Effector CD8-positive, alpha-beta T cell (primary cell): ENCODE data around the gene EFTUD2.
"Not testable (repeated sequence)": the region's sequence is repeated elsewhere in the genome, so short reads cannot be mapped to it uniquely, and the experiment has no call there.

ENCODE experiments used
- DNase-seq: peaks from one replicate; lab custom pipeline; 2025; lab: John Stamatoyannopoulos, UW
- total RNA-seq, 4 experiments: gene quantifications; one replicate each; lab custom pipeline; 2026; lab: John Stamatoyannopoulos, UW

EFTUD2 gene
- total RNA-seq = 120 to 209 (median 135) reads per million in 4 experiments

GRCh38 chr17:44899074-44899782 lies at the start of gene EFTUD2:
TSS of gene EFTUD2 (minus strand) at chr17:44899445. CDS start at chr17:44894521, 4,924 bp downstream.
- peak; percentile 93 for DNase-seq

GRCh38 chr17:44948315-44948795 lies 49.1 kb upstream of the EFTUD2 start:
- no peak for DNase-seq

GRCh38 chr17:44947461-44948314 lies 48.4 kb upstream of the EFTUD2 start, which contains the start of gene KIF18B:
TSS of gene KIF18B (minus strand) at chr17:44947773. CDS start at chr17:44936344, 11,429 bp downstream.
- peak; percentile 77 for DNase-seq

DNA sequence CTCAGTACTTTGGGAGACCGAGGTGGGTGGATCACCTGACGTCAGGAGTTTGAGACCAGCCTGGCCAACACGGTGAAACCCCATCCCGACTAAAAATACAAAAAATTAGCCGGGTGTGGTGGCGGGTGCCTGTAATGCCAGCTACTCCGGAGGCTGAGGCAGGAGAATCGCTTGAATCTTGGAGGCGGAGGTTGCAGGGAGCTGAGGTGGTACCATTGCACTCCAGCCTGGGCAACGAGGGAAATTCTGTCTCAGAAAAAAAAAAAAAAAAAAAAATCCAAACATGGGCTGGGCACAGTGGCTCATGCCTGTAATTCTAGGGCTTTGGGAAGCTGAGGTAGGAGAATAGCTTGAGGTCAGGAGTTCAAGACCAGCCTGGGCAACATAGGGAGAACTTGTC lies 46.4 kb upstream of the EFTUD2 start:
- not testable (repeated sequence) for DNase-seq

GRCh38 chr17:44942456-44942855 lies 43.2 kb upstream of the EFTUD2 start:
- no peak for DNase-seq

GRCh38 chr17:44941712-44942331 lies 42.6 kb upstream of the EFTUD2 start:
- DNase-seq = no peak

DNA sequence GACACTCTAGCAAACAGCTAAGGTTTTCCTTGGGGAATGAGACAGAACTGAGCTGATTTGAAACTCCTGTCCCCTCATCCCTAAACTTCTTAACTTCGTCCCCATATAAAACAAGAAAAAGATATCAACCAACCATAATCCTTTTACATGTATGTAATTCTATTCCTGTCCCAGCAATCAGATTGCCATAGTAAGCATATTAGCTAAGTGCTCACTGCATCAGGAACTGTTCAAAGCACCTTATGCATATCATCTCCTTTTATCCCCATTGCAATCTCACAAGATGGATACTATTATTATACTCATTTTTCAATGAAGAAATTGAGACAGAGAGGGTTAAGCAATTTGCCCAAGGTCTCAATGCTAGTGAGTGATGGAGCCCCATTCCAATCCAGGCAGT lies 41.5 kb upstream of the EFTUD2 start:
- DNase-seq = no peak

GRCh38 chr17:44940317-44940716 lies 41.1 kb upstream of the EFTUD2 start:
- DNase-seq = no peak

DNA sequence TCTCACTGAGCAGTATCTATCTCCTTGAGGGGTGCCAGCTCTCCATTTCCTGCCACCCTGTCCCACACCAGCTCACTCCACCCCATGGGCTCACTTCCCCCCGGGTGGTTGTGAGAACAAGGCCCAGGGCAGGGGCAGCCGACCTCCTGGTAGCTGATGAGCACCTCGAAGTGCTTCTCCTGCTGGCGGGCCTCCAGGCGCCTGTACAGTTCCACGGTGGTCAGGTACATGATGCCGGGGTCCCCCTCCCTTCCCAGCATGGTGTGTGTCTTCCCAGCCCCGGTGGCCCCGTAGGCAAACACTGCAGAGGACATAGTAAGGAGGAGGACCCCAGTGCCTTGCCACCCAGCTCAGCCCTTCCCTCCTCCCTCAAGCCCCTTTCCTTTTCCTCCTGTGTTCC lies 35.9 kb upstream of the EFTUD2 start:
- DNase-seq = no peak

GRCh38 chr17:44934745-44935105 lies 35.5 kb upstream of the EFTUD2 start:
- no peak for DNase-seq

GRCh38 chr17:44933824-44934744 lies 34.8 kb upstream of the EFTUD2 start:
- DNase-seq = no peak

- no peak for DNase-seq
These were observed 33.5 kb upstream of the EFTUD2 start for GRCh38 chr17:44932787-44933097.

DNA sequence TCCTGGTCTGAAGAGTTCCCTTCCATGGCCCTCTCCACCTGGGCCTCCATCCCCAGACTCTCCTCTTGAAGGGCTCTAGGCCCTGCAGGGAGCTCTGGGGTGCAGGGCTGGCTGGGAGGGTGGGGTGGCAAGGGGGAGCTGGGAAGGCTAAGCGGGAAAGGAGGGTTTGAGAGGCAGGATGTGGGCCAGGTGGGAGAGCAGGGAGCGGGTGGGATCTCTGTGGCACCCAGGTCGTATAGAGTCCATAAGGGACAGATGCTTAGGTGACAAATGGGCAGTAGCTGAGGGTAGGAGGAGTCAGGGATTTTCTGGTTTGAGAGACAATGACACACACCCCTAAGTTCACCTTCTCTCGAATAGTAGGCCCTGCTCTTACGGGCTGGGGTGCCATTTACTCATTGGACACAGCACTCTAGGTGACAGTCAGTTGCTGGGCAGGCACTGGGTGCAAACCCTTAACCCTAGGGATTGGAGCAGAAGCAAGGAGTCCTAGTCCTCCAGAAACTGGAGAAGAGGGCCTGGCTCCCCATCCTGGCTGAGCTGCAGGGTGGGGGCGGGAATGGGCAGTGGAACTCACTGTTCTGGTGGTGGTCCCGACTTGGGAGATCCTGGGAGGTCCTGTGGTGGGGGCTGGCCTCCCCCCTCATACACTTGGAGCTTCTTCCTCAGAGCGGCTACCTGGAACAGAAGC lies 33.0 kb upstream of the EFTUD2 start:
- no peak for DNase-seq

DNA sequence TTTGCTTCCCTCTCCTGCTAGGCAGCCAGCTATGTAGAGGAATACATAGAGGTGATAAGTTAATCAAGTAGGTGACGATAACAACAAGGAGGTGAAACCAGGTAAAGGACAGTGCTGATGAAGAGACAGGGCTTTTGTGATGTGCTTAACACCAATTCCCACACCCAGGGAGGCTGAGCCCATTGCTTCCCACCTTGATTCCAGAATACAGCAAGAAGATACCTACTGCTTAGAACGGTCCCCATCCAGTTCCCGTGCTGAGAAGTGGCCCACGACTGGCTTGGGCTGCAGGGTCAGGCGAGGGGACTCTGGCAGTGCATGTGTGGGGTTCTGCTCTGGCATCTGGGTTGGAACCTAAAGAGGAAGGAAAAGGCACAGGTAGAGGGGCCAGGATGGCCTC lies 32.1 kb upstream of the EFTUD2 start:
- no peak for DNase-seq

DNA sequence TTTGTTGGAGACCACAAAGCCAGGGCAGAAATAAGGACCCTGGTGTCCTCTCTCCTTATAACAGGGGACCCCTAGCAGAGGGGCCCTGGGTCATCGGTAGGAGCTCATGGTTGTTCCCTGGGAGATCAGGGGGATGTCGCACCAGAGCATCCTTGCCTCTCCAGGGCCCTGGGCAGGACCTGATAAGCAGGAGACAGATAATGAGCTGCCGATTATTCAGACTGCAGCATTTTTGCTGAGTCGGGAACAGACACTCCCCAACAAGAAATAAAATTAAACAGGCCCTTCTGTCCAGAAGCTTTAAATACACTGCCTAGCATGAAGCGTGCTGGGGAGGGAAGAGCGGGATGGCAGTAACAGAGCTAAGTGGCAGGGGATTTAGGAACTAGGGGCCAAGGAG lies 31.4 kb upstream of the EFTUD2 start:
- no peak for DNase-seq

DNA sequence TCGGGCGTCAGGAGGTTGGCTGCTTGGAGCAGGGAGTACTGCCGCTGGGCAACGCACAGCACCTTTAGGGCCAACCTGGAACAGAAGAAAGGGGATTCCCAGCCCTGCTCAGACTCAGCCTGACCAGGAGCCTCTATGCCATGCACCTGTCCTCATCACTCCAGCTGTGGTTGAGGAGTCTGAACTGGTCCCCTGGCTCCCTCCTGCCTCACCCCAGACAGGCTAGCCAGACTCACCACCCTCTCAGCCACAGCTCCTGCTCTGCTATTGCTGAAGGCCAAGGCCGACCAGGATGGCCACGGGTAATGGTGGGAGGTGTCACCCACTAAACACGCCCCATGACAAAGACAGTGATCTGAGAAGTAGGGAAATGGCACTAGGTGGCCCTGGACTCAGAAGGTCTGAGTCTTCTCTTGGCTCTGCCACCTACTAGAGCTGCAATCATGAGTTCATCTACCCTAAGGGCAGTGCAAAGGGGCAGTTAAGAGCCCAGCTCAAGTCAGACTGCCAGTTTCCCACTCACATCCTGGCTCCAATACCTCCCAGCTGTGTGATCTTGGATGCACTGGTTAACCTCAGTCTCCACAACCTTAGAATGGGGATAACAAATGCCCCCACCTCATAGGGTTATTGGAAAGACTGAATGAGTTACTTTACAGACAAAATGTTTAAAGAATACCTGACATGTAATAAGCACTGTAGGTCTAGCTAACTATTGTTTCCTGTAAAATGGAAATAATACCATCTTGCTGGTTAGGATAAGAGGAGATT lies 29.9 kb upstream of the EFTUD2 start:
- no peak for DNase-seq

DNA sequence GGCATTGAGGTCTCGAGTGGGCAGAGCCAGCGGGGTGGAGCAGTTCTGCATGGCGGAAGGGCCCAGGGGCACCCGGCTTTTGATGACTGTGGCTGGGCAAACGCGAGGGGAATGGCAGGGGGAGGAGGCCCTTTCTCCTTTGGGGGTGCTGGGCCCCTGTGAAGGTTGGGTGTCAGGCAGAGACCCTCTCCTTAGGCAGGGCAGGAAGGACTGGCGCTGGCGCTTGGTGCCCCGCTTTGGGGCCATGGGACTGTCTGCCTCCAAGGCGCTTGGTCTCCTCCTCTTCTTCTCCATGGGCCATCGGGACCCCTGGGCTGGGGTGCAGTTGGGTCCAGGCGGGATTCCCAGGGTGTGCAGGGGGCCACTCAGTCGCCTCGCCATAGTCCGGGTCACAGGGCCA lies 28.9 kb upstream of the EFTUD2 start:
- DNase-seq = no peak

DNA sequence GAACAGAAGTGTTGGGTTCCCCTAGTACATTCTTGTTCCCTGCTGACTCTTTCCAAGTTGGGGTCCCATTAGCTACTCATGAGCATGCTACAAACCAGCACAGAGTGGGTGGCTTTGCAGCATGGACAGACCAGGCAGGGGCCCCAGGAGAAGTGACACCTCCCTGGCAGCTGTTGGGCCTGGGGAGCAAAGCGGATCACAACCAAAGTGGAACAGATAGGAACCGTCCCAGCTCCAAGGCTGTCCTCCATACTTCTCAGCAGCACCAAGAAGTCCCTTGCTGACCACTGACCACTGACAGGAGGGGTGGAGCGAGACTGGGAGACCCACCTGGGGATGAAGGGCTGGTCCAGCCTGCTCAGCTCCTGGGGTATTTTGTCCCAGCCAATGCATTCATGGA lies 28.5 kb upstream of the EFTUD2 start:
- no peak for DNase-seq

GRCh38 chr17:44926821-44927525 lies 27.7 kb upstream of the EFTUD2 start:
- no peak for DNase-seq
